ENCODE results near the gene SRD5A3. TPM values are rescaled to one million over a fixed set of nuclear protein-coding genes. Genes with fewer than 3 reads are reported as not detected.

SRD5A3 gene
- total and polyA plus RNA-seq, 9 of the 15 experiments (the other 6 are each of a cell fraction or from before 2014, with no cell fraction given), result 2.5 to 37.0 (median 13.3) TPM

GRCh38 chr4:55399581-55399980 is 53.5 kb downstream of the SRD5A3 start:
- H3K79me2 ChIP-seq (ENCODE audit: control insufficient read depth, insufficient read depth, low read length), result peaks cover 90% of the 10 kb centered on the region
- BruUV-seq (replicated peaks), result no TSS peak
- peaks cover 59% of the 10 kb centered on the region for H3K36me3 ChIP-seq (ENCODE audit: control insufficient read depth, insufficient read depth, low read length)
- peaks cover 6 to 13% of the 10 kb centered on the region in 2 experiments; a peak in 4 of 5 replicates for H3K4me1 ChIP-seq (replicated peaks in 1 of 2; ENCODE audit: control insufficient read depth in 2 of 2, insufficient read depth in 2 of 2, low read length in 2 of 2)
- H4K20me1 ChIP-seq (replicated peaks; ENCODE audit: control insufficient read depth, insufficient read depth, low read length), result peaks cover 30% of the 10 kb centered on the region
- DNase-seq (ENCODE audit: extremely low read depth in 1 of 4, low spot score in 3 of 4) (peak in 1 of 4 experiments; percentile 24), FAIRE-seq (no peak), ATAC-seq (no peak)
- H3K9me3 ChIP-seq (replicated peaks; ENCODE audit: control insufficient read depth, insufficient read depth, low read depth, low read length), result no peaks in the 10 kb centered on the region
- no peak overlapping the region for H3K27ac ChIP-seq (ENCODE audit: extremely low read depth, low read depth, low read length)
- no peaks in the 10 kb centered on the region for H3K27me3 ChIP-seq (ENCODE audit: control insufficient read depth in 2 of 2, insufficient read depth in 2 of 2, low read length in 2 of 2)
- POLR2A ChIA-PET, result interaction anchor here (0.9 to 1.9 kb wide), 5 partner anchors 9 to 54 kb away, joined by 3 to 5 read pairs (median 5); partner anchors contain the start of gene SRD5A3
- TF ChIP-seq HNRNPUL1 (IDR thresholded peaks at IDR 0.05; ENCODE audit: low read length) (no peak), ELF4 (CRISPR knock-in tag; IDR thresholded peaks at IDR 0.05) (no peak), CGGBP1 (CRISPR knock-in tag; IDR thresholded peaks at IDR 0.05) (no peak), ZNF174 (CRISPR knock-in tag; IDR thresholded peaks at IDR 0.05) (no peak), E2F8 (IDR thresholded peaks at IDR 0.05; ENCODE audit: low read depth, partially characterized antibody) (no peak), ZBTB33 (CRISPR knock-in tag; IDR thresholded peaks at IDR 0.05) (no peak), SRSF1 (IDR thresholded peaks at IDR 0.05; ENCODE audit: low read depth, low read length) (no peak)
- CTCF ChIA-PET (ENCODE audit: low intra/inter-chr PET ratio), result no interaction called here
- WGBS (ENCODE audit: insufficient coverage, low coverage, missing lambda C conversion rate), result 28% methylated on average over 1 of the region's 1 CpG
- H3K4me3 ChIP-seq, result peak overlapping the region; percentile 97; the same call in 1 of the 2 replicates
- in situ Hi-C loops (cut with MboI), result no loop called here
- H3K9me1 ChIP-seq (ENCODE audit: control insufficient read depth, insufficient read depth, low read length), result peaks cover 3% of the 10 kb centered on the region
- H3K9ac ChIP-seq (ENCODE audit: insufficient read depth in 1 of 2, low read depth in 2 of 2, low read length in 2 of 2), result peak overlapping the region; percentile 59 to 92; a peak in 3 of 4 replicates
- peak overlapping the region; percentile 93 for H3K4me2 ChIP-seq (ENCODE audit: insufficient read depth, low read length)
- intact Hi-C loops (cut with micrococcal nuclease), result loop anchor here (5.0 kb wide), 1 partner anchor 233 kb away; no protein-coding TSS in a partner anchor
- no peak overlapping the region for H2AFZ ChIP-seq (ENCODE audit: low read depth, low read length)
